ENCODE results near the gene EPHA1.

Gene EPHA1

DNA sequence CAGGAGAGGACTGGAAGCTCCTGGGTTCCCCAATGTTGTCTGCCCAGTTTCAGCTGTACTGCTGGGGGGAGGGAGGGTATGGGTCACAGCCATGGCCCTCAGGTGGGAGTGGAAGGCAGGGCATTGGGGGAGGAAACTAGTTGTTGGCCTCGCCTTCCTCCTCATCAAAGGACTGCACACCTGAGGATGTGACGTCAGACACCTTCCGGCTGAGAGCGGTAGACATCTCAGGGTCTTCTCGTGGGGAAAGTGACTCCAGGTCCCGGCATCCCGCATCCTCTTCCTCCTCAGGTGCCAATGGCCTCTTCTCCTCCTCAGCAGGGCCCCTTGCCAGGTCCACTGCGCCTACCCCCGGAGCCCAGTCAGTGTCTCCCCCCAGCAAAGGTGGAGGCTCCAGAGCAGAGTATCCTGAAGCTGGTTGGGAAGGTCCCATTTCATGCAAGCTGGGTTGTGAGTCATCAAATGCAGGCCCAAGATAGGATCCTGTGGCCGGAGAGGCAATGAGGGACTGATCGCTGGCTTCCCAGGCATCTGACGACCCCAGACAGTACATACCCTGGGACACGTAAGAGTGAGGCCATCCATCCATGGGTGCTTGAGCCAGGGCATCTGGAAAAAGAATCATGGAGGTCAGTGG is 52.1 kb downstream of the EPHA1 start:
- no peak overlapping the region for H3K27ac ChIP-seq
- ChIA-PET CTCF (interaction anchor here (0.5 kb wide), 1 partner anchor 20 kb away, joined by 3 read pairs; no protein-coding TSS in a partner anchor), POLR2A (ENCODE audit: low non-redundant PET) (no interaction called here)
- DNase-seq (ENCODE audit: low spot score) = no peak
- TF ChIP-seq, protein P1, sequence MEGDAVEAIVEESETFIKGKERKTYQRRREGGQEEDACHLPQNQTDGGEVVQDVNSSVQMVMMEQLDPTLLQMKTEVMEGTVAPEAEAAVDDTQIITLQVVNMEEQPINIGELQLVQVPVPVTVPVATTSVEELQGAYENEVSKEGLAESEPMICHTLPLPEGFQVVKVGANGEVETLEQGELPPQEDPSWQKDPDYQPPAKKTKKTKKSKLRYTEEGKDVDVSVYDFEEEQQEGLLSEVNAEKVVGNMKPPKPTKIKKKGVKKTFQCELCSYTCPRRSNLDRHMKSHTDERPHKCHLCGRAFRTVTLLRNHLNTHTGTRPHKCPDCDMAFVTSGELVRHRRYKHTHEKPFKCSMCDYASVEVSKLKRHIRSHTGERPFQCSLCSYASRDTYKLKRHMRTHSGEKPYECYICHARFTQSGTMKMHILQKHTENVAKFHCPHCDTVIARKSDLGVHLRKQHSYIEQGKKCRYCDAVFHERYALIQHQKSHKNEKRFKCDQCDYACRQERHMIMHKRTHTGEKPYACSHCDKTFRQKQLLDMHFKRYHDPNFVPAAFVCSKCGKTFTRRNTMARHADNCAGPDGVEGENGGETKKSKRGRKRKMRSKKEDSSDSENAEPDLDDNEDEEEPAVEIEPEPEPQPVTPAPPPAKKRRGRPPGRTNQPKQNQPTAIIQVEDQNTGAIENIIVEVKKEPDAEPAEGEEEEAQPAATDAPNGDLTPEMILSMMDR (conservative IDR thresholded peaks at IDR 0.05; ENCODE audit: low read depth) = no peak

DNA sequence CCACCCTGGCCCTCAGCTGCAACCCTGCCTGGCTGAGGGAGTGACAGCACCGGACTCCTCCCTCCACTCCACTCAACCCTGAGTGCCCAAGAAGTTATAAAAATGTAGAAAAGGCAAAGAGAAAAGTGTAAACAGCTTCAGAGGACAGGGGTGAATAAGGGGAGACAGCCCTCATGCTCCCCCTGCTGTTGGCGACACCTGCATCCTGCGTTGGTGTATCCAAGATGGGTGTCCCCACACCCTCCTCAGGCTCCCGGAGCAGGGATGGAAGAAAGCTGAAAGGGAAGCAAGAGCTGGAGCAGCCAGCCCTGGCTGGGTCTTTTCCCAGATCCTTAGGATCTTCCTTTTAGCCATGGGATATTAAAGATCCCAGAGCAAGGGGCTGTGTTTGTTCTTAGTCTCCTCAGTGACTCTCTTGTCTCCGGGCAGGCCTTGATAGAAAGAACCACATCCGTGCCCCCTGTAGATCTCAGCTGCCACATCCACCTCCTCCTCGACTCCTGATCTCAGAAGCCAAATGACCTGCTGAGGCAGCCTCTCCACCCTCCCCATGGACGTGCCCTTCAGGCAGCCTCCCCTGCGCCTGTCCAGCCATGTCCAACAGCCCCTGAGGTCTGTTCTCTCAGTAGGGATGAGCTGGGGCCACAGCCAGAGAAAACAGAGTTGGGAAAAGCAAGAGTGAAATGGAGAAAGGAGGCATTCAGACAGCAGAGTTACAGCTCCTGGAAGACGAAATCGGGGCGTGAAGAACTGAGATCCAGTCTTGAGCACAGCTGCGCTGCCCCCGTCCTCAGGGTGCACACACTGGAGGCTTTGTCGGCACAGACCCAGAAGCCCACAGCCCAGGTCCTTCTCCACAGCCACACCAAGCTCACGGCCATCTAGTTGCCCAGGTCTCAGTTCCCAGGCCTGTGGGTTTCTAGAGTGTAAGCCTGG is 52.9 kb downstream of the EPHA1 start:
- no peak overlapping the region for H3K27ac ChIP-seq
- POLR2A ChIA-PET (ENCODE audit: low non-redundant PET) = no interaction called here
- CTCF ChIA-PET = interaction anchor here (0.5 kb wide), 1 partner anchor 21 kb away, joined by 3 read pairs; no protein-coding TSS in a partner anchor
- TF ChIP-seq, protein P1 (conservative IDR thresholded peaks at IDR 0.05; ENCODE audit: low read depth) = no peak
- no peak for DNase-seq (ENCODE audit: low spot score)

DNA sequence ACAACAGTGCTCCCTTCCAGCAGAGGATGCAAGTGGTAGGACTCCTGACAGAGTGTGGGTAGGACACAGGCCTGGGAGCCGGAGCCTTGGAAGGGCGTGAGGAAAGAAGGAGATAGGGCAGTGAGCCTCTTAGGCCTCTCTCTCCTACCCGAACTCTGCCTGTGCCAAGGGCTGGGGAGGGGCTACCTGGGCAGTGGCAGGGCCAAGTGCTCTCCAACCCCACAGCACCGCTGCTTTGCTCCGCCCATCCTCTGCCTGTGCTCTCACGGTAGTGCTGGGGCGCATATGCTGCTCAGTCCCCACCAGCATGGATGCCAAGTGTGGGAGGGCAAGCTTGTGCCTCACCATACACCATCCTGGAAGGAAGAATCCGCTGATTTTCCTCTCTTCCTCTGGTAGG is 53.7 kb downstream of the EPHA1 start:
- no peak for DNase-seq (ENCODE audit: low spot score)
- POLR2A ChIA-PET (ENCODE audit: low non-redundant PET) = no interaction called here
- CTCF ChIA-PET = no interaction called here
- no peak overlapping the region for H3K27ac ChIP-seq
- TF ChIP-seq, protein P1 (conservative IDR thresholded peaks at IDR 0.05; ENCODE audit: low read depth) = no peak

DNA sequence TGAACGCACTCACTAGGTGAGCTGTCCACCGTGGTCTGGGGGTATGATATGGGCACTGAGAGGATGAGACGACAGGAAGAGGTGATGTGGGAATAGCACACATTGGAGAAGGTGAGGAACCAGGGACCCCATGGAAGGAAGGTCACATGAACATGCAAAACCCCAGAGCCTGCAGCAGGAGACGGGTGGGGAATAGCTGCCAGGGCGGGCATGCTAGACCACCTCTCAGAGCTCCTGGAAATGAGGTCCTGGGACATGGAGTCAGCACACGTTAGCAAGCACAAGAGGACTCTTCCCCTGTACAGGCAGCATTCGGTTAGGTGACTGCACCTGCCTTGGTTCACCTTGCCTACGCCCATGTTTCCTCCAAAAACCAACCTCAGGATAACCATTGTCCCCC is 54.3 kb downstream of the EPHA1 start:
- DNase-seq (ENCODE audit: low spot score) = no peak
- ChIA-PET POLR2A (ENCODE audit: low non-redundant PET) (no interaction called here), CTCF (interaction anchor here (0.6 kb wide), 1 partner anchor 91 kb away, joined by 4 read pairs; the partner anchor contains the start of gene GSTK1)
- no peak overlapping the region for H3K27ac ChIP-seq
- TF ChIP-seq, protein P1 (conservative IDR thresholded peaks at IDR 0.05; ENCODE audit: low read depth) = no peak

DNA sequence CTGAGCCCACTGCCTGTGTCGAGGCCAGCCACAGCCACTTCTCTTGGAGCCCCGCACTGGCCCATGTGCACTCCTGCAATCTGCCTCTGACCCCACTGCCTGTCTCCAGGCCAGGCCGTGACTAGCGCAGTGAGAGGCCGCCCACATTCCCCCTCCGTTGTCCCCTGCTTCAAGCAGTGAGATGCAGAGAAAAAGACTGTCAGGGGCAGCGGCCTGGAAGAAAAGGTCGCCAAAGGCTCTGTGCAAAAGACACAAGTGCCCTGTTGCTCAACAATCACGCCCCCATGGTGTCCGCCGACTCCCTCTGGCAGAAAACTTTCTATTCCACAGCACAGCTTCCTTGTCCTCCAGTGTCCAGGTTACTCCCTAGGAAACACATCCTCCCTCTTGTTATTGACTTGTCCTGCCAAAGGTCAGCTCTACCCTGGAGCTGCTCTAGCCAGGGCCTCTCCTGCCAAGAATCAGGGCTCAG is 56.1 kb downstream of the EPHA1 start:
- CTCF ChIA-PET = no interaction called here
- no peak for DNase-seq (ENCODE audit: low spot score)
- POLR2A ChIA-PET (ENCODE audit: low non-redundant PET) = no interaction called here
- TF ChIP-seq, protein P1 (conservative IDR thresholded peaks at IDR 0.05; ENCODE audit: low read depth) = no peak
- no peak overlapping the region for H3K27ac ChIP-seq

DNA sequence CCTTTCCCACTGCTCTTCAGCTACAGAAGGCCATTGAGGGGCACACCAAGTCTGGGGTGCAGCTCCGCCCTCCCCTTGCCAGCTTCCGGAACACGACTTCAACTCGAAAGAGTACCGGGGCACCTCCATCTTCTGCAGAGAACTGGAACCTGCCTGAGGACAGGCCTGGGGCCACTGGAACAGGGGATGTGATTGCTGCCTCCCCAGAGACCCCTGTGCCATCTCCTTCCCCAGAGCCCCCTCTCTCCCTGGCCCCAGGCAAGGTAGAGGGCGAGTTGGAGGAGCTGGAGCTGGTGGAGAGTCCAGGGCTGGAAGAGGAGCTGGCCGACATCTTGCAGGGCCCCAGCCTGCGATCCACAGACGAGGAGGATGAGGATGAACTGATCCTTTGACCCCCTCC is 57.1 kb downstream of the EPHA1 start:
- DNase-seq (ENCODE audit: low spot score) = no peak
- H3K27ac ChIP-seq = no peak overlapping the region
- TF ChIP-seq, protein P1 (conservative IDR thresholded peaks at IDR 0.05; ENCODE audit: low read depth) = no peak
- CTCF ChIA-PET = no interaction called here
- POLR2A ChIA-PET (ENCODE audit: low non-redundant PET) = no interaction called here
